GM13977 (cell line): Measurements from ENCODE around the gene SNX10.

Experiments
- DNase-seq: peaks from one replicate; pipeline ENCODE4 v3.0.0; 2012; ENCODE audit warnings: low spot score
- CTCF ChIP-seq: IDR thresholded peaks from 2 replicates; pipeline ENCODE4 v1.5.1; 2012; ENCODE audit warnings: mild to moderate bottlenecking, control low read depth; ENCODE audit not compliant: insufficient read depth; ENCODE audit errors: extremely low read depth, missing control alignments
- in situ Hi-C: fragments of 300-500 bp; cut with MboI; formaldehyde crosslinking; loops from one replicate; pipeline ENCODE4 v1.12.0; 2022; ENCODE audit warnings: low sequenced_read_pairs, low pct_unique_long_range_greater_than_20kb, mixed read lengths, inconsistent platforms; ENCODE audit not compliant: unreplicated experiment

Gene SNX10

GRCh38 chr7:26331113-26331512, 39.5 kb downstream of the SNX10 start:
- no peak for DNase-seq
- TF ChIP-seq CTCF: no peak
- in situ Hi-C loops: no loop called here

- TF ChIP-seq CTCF: no peak
- DNase-seq: no peak
Measured at GRCh38 chr7:26331789-26332188, 40.1 kb downstream of the SNX10 start.

GRCh38 chr7:26332698-26333097, 41.0 kb downstream of the SNX10 start:
- no peak for DNase-seq
- in situ Hi-C loops: no loop called here

More at GRCh38 chr7:26331789-26332188, 40.1 kb downstream of the SNX10 start:
- in situ Hi-C loops: no loop called here

GRCh38 chr7:26334166-26334859, 42.7 kb downstream of the SNX10 start:
- in situ Hi-C loops: no loop called here
- DNase-seq: no peak
- no peak for TF ChIP-seq CTCF

More at GRCh38 chr7:26332698-26333097, 41.0 kb downstream of the SNX10 start:
- no peak for TF ChIP-seq CTCF

GRCh38 chr7:26337232-26337865, 45.7 kb downstream of the SNX10 start:
- no peak for DNase-seq
- TF ChIP-seq CTCF: no peak
- in situ Hi-C loops: no loop called here

GRCh38 chr7:26340476-26341018, 48.9 kb downstream of the SNX10 start:
- DNase-seq: no peak
- no peak for TF ChIP-seq CTCF
- in situ Hi-C loops: no loop called here
